ENCODE results near the gene BABAM1.
"Not testable (repeated sequence)": the region's sequence is repeated elsewhere in the genome, so short reads cannot be mapped to it uniquely, and the experiment has no call there.

Gene BABAM1

GRCh38 chr19:17275441-17276175 lies 8.4 kb downstream of the BABAM1 start:
- DNase-seq, result no peak

GRCh38 chr19:17279436-17279835 lies 12.2 kb downstream of the BABAM1 start:
- DNase-seq, result no peak

GRCh38 chr19:17281391-17282304 lies 14.4 kb downstream of the BABAM1 start, which contains the start of gene ANKLE1:
Gene ANKLE1, plus strand, starts transcription at chr19:17281901. Its CDS starts 20 bp downstream, at chr19:17281921.
- no peak for DNase-seq

DNA sequence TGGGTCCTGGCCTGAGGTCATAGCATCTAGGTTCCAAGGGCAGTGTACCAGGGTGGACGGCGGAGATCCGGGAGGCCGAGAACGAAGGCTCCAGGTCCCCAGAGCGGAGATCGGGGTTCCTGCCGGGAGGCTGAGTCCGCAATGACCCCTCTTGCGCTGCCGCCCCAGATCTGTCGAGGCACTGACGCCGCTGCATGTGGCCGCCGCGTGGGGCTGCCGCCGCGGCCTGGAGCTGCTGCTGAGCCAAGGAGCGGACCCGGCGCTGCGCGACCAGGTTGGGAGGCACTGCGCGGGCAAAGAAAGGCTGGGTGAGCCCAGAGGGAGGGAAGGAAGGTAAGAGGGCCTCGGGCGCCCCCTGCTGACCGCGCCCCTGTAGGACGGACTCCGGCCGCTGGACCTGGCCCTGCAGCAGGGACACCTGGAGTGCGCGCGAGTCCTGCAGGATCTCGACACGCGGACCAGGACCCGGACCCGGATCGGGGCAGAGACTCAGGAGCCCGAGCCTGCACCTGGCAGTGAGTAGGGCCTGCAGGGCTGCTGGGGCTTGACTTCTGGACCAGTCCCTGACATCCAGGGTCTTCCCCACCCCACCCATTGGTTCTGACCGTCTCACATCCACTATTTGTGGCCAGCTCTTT lies 15.4 kb downstream of the BABAM1 start:
- peak; percentile 42 for DNase-seq

DNA sequence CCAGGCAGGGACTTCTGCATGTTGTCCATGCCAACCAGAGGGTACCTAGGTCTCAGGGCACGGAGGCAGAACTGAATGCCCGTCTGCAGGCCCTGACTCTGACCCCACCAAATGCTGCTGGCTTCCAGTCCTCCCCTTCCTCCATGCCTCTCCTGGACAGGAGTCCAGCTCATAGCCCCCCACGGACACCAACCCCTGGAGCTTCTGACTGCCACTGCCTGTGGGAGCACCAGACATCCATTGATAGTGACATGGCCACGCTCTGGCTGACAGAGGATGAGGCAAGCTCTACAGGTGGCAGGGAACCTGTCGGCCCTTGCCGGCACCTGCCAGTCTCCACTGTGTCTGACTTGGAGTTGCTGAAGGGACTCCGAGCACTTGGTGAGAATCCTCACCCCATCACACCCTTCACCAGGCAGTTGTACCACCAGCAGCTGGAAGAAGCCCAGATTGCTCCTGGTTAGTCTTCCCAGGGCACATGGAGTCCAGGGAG lies 16.3 kb downstream of the BABAM1 start:
- DNase-seq, result no peak

DNA sequence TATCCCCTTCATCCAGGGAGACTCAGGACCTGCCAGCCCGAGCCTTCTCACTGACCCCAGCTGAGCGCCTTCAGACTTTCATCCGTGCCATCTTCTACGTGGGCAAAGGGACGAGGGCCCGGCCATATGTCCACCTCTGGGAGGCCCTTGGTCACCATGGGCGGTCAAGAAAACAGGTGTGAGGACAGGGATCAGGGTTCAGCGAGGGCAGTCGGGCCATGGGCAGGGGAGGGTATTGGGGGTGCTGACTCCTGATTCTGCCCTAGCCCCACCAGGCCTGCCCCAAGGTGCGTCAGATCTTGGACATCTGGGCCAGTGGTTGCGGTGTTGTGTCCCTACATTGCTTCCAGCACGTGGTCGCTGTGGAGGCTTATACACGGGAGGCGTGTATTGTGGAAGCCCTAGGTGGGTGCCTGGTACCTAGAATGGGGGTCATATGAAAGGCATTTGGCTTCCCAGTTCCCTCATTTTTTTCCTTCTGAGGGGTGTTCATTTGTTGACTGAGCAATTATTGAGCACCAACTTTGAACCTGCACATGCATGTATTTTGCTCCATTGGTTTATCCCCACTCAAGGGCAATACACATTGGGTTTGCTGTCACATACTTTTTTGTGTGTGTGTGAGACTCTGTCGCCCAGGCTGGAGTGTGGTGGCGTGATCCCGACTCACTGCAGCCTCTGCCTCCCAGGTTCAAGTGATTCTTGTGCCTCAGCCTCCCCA lies 18.3 kb downstream of the BABAM1 start:
- DNase-seq, result no peak

GRCh38 chr19:17286263-17286662 lies 19.0 kb downstream of the BABAM1 start:
- DNase-seq, result no peak

- no peak for DNase-seq
Observed at GRCh38 chr19:17286752-17287151, 19.5 kb downstream of the BABAM1 start.

DNA sequence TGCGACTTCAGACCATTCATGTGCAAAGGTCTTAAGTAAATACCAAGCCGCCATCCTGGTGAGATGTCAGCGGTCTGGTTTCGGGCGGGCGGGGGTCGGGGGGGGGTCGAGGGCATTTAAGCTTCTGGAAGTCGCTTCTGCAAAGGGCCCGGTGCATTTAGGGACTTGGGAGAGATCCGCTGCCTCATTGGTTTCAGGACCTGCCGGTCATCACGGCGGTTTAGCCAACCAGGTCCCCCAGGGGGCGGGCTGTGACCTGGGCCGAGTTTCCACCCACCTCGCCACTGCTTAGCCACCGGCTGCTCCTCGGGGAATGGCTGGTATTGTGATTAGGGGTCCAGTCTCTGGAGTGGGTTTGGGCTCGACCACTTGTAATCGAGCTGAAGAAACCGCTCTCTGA lies 22.2 kb downstream of the BABAM1 start:
- no peak for DNase-seq

DNA sequence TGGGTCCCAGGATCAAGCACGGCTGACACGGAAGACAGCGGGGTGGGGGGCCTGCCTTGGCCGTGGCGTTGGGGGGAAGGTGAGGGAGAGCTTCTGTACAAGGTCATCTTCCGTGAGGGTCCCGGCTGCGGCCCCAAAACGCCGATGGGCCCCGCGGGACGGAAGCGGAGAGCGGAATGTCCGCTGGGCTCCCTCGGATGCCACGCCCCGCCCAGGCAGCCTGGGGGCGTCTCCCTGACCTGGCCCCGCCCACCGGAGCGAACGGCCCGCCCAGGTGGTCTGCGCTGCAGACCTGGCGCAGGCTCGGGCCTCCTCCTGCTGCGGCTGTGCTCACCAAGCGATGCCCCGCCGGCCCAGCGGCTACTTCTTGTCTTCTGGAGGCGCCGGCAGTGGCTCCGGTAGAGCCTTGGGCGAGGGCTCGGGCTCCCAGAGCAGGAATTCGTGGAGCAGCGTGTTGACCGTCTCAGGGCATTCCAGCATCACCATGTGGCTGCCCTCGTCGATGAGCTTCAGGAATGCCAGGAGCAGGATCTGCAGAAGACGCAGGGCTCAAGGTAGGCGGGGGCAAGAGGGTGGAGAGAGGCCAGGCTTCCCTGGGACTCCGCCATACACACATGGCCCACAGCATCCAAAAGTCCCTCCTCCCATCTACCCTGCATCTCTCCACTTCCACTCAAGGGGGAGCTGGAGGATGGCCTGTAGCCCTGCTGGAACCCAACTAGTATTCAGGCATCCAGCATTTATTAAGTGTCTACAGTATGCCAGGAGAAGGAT lies 25.2 kb downstream of the BABAM1 start:
- DNase-seq, result no peak

DNA sequence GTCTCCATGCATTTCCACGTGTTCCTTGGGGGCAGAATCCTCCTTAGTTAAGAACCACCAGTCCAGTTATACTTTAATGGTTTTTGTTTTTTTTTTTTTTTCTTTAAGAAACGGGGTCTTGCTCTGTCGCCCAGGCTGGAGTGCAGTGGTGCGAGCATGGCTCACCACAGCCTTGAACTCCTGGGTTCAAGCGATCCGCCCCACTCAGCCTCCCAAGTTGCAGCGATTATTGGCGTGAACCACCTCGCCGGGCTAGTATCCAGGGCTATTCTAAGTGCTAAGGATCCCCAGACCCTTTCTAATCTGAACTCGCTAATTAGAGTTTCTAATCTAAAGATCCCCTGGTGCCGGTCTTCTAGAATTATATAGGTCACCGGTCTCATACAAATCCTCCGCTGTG lies 26.4 kb downstream of the BABAM1 start:
- DNase-seq, result no peak

GRCh38 chr19:17294051-17294891 lies 27.0 kb downstream of the BABAM1 start:
- no peak for DNase-seq

DNA sequence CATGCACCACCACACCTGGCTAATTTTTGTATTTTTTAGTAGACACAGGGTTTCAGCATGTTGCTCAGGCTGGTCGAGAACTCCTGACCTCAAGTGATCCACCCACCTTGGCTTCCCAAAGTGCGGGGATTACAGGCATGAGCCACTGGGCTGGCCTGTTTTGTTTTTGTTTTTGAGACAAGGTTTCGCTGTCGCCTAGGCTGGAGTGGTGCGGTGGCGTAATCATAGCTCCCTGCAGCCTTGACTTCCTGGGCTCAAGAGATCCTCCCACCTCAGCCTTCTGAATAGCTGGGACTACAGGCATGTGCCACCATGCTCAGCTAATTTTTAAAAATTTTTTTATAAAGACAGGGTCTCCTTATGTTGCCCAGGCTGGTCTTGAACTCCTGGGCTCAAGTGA lies 28.3 kb downstream of the BABAM1 start:
- DNase-seq, result not testable (repeated sequence)

DNA sequence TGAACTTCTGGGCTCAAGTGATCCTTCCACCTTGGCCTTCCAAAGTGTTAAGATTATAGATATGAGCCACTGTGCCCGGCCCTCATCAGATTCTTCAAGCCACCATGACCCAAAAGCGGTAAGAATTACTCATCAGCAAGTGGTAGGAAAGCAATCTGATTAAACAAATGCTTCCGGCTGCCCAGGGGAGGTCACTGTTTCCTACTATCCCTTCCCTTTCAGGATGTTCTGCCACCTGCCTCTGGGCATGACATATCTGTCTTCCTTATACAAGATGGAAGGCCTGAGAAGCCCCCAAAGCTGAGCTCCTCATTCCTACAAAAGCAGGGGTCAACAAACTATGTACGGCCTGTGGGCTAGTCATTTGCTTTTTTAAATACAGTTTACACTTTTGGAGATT lies 29.0 kb downstream of the BABAM1 start:
- DNase-seq, result no peak

GRCh38 chr19:17296976-17297375 lies 29.7 kb downstream of the BABAM1 start:
- no peak for DNase-seq

GRCh38 chr19:17300992-17301619 lies 33.9 kb downstream of the BABAM1 start:
- no peak for DNase-seq

- DNase-seq, result no peak
Observed at GRCh38 chr19:17302391-17303166, 35.3 kb downstream of the BABAM1 start.

GRCh38 chr19:17303167-17303939 lies 36.1 kb downstream of the BABAM1 start, which contains the start of gene ABHD8:
Gene ABHD8, minus strand, starts transcription at chr19:17303425. Its CDS starts 1,809 bp downstream, at chr19:17301616.
- peak; percentile 86 for DNase-seq

GRCh38 chr19:17303940-17304267 lies 36.7 kb downstream of the BABAM1 start:
- no peak for DNase-seq

Data from NCI-H2171 (cell line).